CD4-positive, alpha-beta T cell treated with Interleukin-6 for 4 hours (primary cell): ENCODE data around the gene TANGO6.
"Not testable (repeated sequence)": the region's sequence is repeated elsewhere in the genome, so short reads cannot be mapped to it uniquely, and the experiment has no call there.

Experiments used
- DNase-seq: peaks from one replicate; pipeline ENCODE4 v3.0.0-alpha.2; 2020; ENCODE audit warnings: mixed read lengths

TANGO6 gene

DNA sequence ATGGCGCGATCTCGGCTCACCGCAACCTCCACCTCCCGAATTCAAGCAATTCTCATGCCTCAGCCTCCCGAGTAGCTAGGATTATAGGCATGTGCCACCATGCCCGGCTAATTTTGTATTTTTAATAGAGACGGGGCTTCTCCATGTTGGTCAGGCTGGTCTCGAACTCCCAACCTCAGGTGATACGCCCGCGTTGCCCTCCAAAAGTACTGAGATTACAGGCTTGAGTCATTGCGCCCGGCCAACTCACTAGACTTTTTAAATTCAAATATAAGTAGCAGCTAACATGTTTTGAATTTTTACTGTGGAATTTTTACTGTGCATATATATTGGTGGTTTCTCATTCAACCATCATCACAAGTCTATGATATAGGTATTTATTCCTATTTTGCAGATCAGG lies 281.6 kb downstream of the TANGO6 start:
- not testable (repeated sequence) for DNase-seq

- no peak for DNase-seq
Observed at GRCh38 chr16:69126221-69126620, 282.9 kb downstream of the TANGO6 start.

- DNase-seq = not testable (repeated sequence)
Observed at GRCh38 chr16:69126801-69127200, 283.5 kb downstream of the TANGO6 start.

DNA sequence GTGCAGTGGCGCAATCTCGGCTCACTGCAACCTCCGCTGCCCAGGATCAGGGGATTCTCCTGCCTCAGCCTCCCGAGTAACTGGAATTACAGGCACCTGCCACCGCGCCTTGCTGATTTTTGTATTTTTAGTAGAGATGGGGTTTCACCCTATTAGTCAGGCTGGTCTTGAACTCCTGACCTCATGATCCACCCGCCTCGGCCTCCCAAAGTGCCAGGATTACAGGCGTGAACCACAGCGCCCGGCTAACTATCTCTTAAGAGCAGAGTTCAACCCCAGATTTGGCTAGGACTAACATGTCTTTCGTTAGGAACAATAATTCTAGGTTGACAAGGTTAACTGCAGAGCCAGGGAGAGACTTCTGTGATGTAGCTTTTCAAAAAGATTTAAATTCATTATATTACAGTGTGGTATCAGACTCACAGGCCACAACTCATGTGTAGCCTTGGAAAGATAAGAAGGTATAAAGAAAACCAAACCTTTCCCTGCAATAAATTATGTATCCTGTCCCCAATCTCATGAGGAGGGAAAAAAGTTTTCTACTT lies 284.7 kb downstream of the TANGO6 start:
- no peak for DNase-seq

- no peak for DNase-seq
Observed at GRCh38 chr16:69130461-69130860, 287.1 kb downstream of the TANGO6 start.

DNA sequence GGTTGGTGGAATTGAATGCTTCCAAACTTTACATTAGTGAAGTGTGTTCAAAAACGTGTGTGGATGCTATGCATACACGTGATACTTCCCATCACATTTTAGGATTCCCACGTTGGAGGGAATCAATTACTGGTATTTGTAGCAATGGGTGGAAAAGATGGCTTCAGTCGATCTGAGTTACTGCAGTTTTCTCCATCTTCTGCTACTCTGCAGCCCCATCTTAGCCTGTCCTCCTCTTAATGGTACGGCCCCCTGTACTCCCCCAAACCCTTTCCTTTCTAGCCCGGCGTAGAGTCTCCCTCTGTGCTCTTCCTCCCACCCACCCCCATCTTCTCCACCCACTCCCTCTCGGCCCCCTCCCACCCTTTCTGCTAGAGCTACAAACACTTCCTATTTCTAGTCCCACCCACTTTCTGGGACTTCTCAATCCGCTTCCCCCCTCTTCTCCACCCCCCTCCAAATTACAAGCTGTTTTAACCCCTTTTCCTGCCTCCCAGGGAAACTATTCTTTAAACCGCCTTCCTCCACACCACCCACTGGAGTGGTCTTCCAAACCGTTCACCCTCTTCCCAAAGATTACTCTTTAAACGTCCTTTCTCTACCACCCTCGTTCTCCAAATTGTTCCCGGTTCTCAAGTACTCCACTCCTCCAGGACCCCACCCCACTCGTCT lies 288.0 kb downstream of the TANGO6 start:
- DNase-seq = peak; percentile 28

DNA sequence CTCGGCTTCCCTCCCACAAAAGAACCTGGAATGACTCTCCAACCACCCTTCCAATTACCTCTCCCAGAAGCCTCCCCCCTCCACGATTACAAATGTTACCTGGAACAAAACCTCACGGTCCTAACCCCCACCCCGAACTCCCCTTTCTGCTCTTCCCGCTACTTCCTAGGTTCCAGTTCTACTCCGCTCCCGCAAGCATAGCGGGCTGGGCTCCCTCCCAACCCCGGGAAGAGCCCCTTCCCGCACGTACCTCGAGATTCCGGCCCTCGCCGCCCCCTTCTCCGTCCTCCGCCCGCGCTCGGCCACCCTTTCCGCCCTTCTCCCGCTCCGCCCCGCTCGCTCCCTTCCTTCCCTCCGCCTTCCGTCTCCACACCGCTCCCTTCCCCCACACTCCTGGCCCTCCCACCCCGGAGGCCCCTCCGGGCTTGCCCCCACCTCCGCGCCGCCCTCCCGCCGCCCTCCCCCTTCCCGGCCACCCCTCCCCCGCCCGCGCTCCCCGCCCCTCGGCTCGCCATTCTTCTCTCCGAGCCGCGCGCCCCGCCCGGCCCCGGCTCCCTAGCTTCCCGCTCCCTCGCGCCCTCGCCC lies 288.6 kb downstream of the TANGO6 start:
- DNase-seq = peak; percentile 81

DNA sequence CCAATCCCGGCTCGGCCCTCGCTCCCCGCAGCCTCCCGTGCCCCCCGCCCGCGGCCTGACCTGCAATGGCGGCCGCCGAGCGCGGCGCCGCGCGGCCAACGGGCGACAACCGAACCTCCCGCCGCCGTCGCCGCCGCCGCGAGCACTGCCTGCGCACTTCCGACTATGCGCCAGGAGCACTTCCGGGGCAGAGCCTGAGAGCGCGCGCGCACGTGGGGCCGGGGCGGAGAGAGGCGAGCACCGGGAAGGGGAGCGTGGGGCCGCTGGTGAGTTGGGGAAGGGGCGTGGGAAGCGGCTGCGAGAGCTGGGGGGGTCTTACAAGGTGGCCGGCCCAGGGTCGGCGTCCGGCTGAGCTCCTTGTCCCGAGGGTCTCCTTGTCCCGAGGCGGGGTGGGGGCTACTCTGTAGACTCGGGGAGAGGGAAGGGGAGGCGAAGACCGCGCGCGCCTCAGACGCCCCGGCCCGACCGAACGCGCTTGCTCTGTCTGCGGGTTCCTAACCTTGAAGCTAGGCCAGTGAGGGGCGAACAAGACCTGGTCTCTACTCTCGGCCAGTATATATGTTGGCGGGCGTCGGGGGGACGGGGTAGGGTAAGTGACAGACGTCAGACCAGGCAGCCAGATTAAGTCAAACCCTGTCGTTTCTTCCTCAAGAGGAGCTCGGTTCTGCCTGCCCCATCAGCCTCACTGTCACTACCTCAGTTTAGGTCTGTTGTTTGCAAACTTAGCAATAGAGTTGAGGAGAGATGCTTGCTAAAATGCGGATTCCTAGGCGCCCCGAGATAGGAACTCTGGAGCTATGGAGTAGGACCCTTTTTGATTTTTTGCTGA lies 289.3 kb downstream of the TANGO6 start, which contains the start of the genes CHTF8 and UTP4:
Gene CHTF8 (minus strand): TSS at position 165 of the 829 bp plus-strand sequence. CDS start 11,130 bp downstream, outside the sequence.
Gene UTP4 (plus strand): TSS at position 226 of the 829 bp plus-strand sequence. CDS start 811 bp downstream, outside the sequence.
- DNase-seq = peak; percentile 89

GRCh38 chr16:69133373-69133954 lies 290.1 kb downstream of the TANGO6 start:
- DNase-seq = no peak
